ENCODE results near the gene RIMBP2. TPM values are rescaled to one million over a fixed set of nuclear protein-coding genes. Genes with fewer than 3 reads are reported as not detected.

The RIMBP2 gene
- polyA plus RNA-seq, 1 of the 3 experiments (the other 2 are of a cell fraction), result 0.90 TPM

DNA sequence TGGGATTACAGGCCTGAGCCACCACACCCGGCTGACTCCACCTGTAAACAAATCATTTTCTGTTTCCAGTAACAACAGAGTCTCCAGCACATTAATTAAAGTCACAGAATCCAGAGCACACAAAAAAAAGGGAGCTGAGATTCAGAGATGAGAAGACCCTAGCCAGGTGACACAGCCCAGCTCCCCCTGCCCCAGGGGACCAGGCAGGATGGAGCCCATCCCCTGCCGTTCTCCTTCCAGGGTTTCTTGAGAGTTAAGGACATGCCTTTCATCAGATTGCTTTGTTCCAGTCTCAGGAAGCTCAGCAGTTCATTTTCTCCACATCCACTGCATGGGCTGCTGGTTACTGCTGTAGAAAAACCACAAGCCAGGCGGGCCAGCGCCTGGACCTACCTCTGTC lies 81.2 kb downstream of the RIMBP2 start:
- POLR2A ChIA-PET, result interaction anchor here (2.2 kb wide), 1 partner anchor 82 kb away, joined by 9 read pairs; the partner anchor contains the start of gene RIMBP2
- Histone ChIP-seq H3K4me3 (ENCODE audit: low read depth in 2 of 2, low read length in 1 of 2) (no peak overlapping the region), H3K27ac (ENCODE audit: low read depth in 2 of 2, low read length in 1 of 2) (peak overlapping the region in 1 of 2 experiments; percentile 99; a peak in 2 of 4 replicates), H3K9me3 (no peaks in the 10 kb centered on the region), H3K4me2 (no peak overlapping the region), H3K9ac (no peak overlapping the region), H3F3A (replicated peaks; ENCODE audit: insufficient read depth) (no peaks in the 10 kb centered on the region), H4K20me1 (ENCODE audit: insufficient read depth) (no peaks in the 10 kb centered on the region), H2AFZ (ENCODE audit: low read depth) (no peak overlapping the region), H3K27me3 (ENCODE audit: insufficient read depth) (no peaks in the 10 kb centered on the region), H3K4me1 (ENCODE audit: control insufficient read depth in 1 of 2, insufficient read depth in 2 of 2, low read depth in 1 of 2, low read length in 1 of 2) (peaks cover 0 to 34% of the 10 kb centered on the region in 2 experiments; a peak in 2 of 4 replicates), H3K36me3 (replicated peaks in 1 of 2; ENCODE audit: control insufficient read depth in 1 of 2, insufficient read depth in 2 of 2, low read length in 1 of 2) (peaks cover 0 to under 1% of the 10 kb centered on the region in 2 experiments), H3K79me2 (ENCODE audit: insufficient read depth) (no peaks in the 10 kb centered on the region), H3K9me2 (no peaks in the 10 kb centered on the region)
- no peak for DNase-seq
- CTCF ChIA-PET, result interaction anchor here (0.6 to 2.0 kb wide), 6 partner anchors 34 to 286 kb away, joined by 3 to 5 read pairs (median 3); no protein-coding TSS in a partner anchor
- WGBS (ENCODE audit: low lambda C conversion rate), result 25% methylated on average over 4 of the region's 4 CpGs
- TF ChIP-seq GATA2 (CRISPR knock-in tag; IDR thresholded peaks at IDR 0.05) (no peak), TEAD4 (IDR thresholded peaks at IDR 0.05; ENCODE audit: borderline replicate concordance, insufficient read depth) (no peak), CHD2 (IDR thresholded peaks at IDR 0.05; ENCODE audit: low read length, partially characterized antibody) (no peak), MXI1 (IDR thresholded peaks at IDR 0.05; ENCODE audit: low read depth, low read length) (no peak), FOSL2 (IDR thresholded peaks at IDR 0.05; ENCODE audit: borderline replicate concordance, low read depth) (no peak), TCF12 (IDR thresholded peaks at IDR 0.05) (no peak), FOXM1 (IDR thresholded peaks at IDR 0.05; ENCODE audit: low read depth) (no peak), POLR2AphosphoS5 (IDR thresholded peaks at IDR 0.05; ENCODE audit: low read depth, low read length) (no peak), NRF1 (IDR thresholded peaks at IDR 0.05; ENCODE audit: low read depth, low read length) (no peak), ELF1 (IDR thresholded peaks at IDR 0.05) (no peak), EZH2phosphoT487 (IDR thresholded peaks at IDR 0.05; ENCODE audit: borderline replicate concordance, low read depth) (no peak), FOXJ3 (CRISPR knock-in tag; IDR thresholded peaks at IDR 0.05) (no peak), RAD21 (IDR thresholded peaks at IDR 0.05; ENCODE audit: low read length) (no peak), RFX5 (IDR thresholded peaks at IDR 0.05; ENCODE audit: low read length) (no peak)
- TF ChIP-seq, protein P1, sequence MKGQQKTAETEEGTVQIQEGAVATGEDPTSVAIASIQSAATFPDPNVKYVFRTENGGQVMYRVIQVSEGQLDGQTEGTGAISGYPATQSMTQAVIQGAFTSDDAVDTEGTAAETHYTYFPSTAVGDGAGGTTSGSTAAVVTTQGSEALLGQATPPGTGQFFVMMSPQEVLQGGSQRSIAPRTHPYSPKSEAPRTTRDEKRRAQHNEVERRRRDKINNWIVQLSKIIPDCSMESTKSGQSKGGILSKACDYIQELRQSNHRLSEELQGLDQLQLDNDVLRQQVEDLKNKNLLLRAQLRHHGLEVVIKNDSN (IDR thresholded peaks at IDR 0.05; ENCODE audit: borderline replicate concordance, low read depth), result no peak
- TF ChIP-seq, protein P2, sequence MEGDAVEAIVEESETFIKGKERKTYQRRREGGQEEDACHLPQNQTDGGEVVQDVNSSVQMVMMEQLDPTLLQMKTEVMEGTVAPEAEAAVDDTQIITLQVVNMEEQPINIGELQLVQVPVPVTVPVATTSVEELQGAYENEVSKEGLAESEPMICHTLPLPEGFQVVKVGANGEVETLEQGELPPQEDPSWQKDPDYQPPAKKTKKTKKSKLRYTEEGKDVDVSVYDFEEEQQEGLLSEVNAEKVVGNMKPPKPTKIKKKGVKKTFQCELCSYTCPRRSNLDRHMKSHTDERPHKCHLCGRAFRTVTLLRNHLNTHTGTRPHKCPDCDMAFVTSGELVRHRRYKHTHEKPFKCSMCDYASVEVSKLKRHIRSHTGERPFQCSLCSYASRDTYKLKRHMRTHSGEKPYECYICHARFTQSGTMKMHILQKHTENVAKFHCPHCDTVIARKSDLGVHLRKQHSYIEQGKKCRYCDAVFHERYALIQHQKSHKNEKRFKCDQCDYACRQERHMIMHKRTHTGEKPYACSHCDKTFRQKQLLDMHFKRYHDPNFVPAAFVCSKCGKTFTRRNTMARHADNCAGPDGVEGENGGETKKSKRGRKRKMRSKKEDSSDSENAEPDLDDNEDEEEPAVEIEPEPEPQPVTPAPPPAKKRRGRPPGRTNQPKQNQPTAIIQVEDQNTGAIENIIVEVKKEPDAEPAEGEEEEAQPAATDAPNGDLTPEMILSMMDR (IDR thresholded peaks at IDR 0.05), result no peak

DNA sequence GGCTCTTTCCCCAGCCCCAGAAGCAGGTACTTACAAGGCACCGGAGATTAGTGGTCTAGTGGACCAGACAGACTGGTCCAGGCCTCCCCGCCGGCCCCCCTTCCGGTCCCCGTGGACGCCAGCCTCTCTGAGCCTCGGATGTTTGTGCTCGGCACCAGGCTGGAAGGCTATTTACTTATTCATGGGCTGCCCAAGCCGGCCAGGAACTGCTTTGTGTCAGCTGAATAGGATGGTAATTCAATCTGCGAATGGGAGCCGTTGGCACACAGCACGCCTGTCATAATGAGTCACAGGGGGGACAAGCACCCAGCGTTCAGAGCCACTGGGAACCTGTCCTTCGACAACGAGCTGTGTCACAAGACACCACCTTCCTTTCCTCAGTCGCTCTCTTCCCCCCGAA lies 82.3 kb downstream of the RIMBP2 start:
- CTCF ChIA-PET, result interaction anchor here (0.9 to 2.3 kb wide), 6 partner anchors 33 to 114 kb away, joined by 3 to 13 read pairs (median 4); no protein-coding TSS in a partner anchor
- no peaks in the 10 kb centered on the region for H3F3A ChIP-seq (replicated peaks; ENCODE audit: insufficient read depth)
- H3K4me1 ChIP-seq (ENCODE audit: control insufficient read depth in 1 of 2, insufficient read depth in 2 of 2, low read depth in 1 of 2, low read length in 1 of 2), result peaks cover 0 to 35% of the 10 kb centered on the region in 2 experiments; a peak in 2 of 4 replicates
- no peaks in the 10 kb centered on the region for H3K27me3 ChIP-seq (ENCODE audit: insufficient read depth)
- peak; percentile 81 for DNase-seq
- peak overlapping the region in 1 of 2 experiments; percentile 99; a peak in 2 of 4 replicates for H3K27ac ChIP-seq (ENCODE audit: low read depth in 2 of 2, low read length in 1 of 2)
- no peak overlapping the region for H3K4me2 ChIP-seq
- POLR2A ChIA-PET, result interaction anchor here (0.6 to 2.2 kb wide), 9 partner anchors 16 to 1264 kb away, joined by 3 to 9 read pairs (median 4); partner anchors contain the start of gene RIMBP2
- H3K36me3 ChIP-seq (replicated peaks in 1 of 2; ENCODE audit: control insufficient read depth in 1 of 2, insufficient read depth in 2 of 2, low read length in 1 of 2), result peaks cover 0 to 2% of the 10 kb centered on the region in 2 experiments
- no peak for TF ChIP-seq FOXM1 (IDR thresholded peaks at IDR 0.05; ENCODE audit: low read depth)
- TF ChIP-seq, protein P3, sequence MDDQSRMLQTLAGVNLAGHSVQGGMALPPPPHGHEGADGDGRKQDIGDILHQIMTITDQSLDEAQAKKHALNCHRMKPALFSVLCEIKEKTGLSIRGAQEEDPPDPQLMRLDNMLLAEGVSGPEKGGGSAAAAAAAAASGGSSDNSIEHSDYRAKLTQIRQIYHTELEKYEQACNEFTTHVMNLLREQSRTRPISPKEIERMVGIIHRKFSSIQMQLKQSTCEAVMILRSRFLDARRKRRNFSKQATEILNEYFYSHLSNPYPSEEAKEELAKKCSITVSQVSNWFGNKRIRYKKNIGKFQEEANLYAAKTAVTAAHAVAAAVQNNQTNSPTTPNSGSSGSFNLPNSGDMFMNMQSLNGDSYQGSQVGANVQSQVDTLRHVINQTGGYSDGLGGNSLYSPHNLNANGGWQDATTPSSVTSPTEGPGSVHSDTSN (IDR thresholded peaks at IDR 0.05), result no peak
- peak; percentile 11; the same call in 1 of the 2 replicates for TF ChIP-seq SMC3 (IDR thresholded peaks at IDR 0.05; ENCODE audit: low read depth, low read length)
- peak; percentile 15 for TF ChIP-seq RAD21 (IDR thresholded peaks at IDR 0.05; ENCODE audit: low read length)
- peak; percentile 73; the same call in 1 of the 2 replicates for TF ChIP-seq FOXJ3 (CRISPR knock-in tag; IDR thresholded peaks at IDR 0.05)
- TF ChIP-seq SIN3A (IDR thresholded peaks at IDR 0.05; ENCODE audit: borderline replicate concordance, low read depth, low read length), result no peak
- TF ChIP-seq CHD2 (IDR thresholded peaks at IDR 0.05; ENCODE audit: low read length, partially characterized antibody), result peak; percentile 28
- no peak for TF ChIP-seq YY1 (IDR thresholded peaks at IDR 0.05; ENCODE audit: low read depth)
- TF ChIP-seq EP300 (IDR thresholded peaks at IDR 0.05; ENCODE audit: borderline replicate concordance in 1 of 2, low read depth in 1 of 2, low read length in 1 of 2), result peak in 1 of 2 experiments; percentile 81; a peak in 1 of 4 replicates
- TF ChIP-seq RCOR1 (IDR thresholded peaks at IDR 0.05; ENCODE audit: low read length), result peak; percentile 64; the same call in 1 of the 2 replicates
- peak; percentile 34; the same call in 1 of the 2 replicates for TF ChIP-seq GATA2 (CRISPR knock-in tag; IDR thresholded peaks at IDR 0.05)
- peak; percentile 90 for TF ChIP-seq MXI1 (IDR thresholded peaks at IDR 0.05; ENCODE audit: low read depth, low read length)
- H4K20me1 ChIP-seq (ENCODE audit: insufficient read depth), result no peaks in the 10 kb centered on the region
- no peaks in the 10 kb centered on the region for H3K9me2 ChIP-seq
- H3K4me3 ChIP-seq (ENCODE audit: low read depth in 2 of 2, low read length in 1 of 2), result peak overlapping the region in 1 of 2 experiments; percentile 46; a peak in 2 of 4 replicates
- 3% methylated on average over 15 of the region's 17 CpGs for WGBS (ENCODE audit: low lambda C conversion rate)
- no peaks in the 10 kb centered on the region for H3K9me3 ChIP-seq
- no peak overlapping the region for H3K9ac ChIP-seq
- no peaks in the 10 kb centered on the region for H3K79me2 ChIP-seq (ENCODE audit: insufficient read depth)
- H2AFZ ChIP-seq (ENCODE audit: low read depth), result no peak overlapping the region

Data from SK-N-SH (cell line).